Activated CD8-positive, alpha-beta memory T cell treated with anti-CD3 and anti-CD28 coated beads, Interleukin-2, amount 10 ng/mL, durations not matched to agents 7 days and 5 days (primary cell): Measurements from ENCODE around the gene LIF. TPM values are rescaled to one million over a fixed set of nuclear protein-coding genes. Genes with fewer than 3 reads are reported as not detected.
"Not testable (repeated sequence)": the region's sequence is repeated elsewhere in the genome, so short reads cannot be mapped to it uniquely, and the experiment has no call there.

Source experiments
- ATAC-seq: fragments of 150-1000 bp; cut with Tn5 transposase; one replicate; pipeline ENCODE4 v1.10.0; 2021; ENCODE audit warnings: moderate library complexity
- CTCF ChIA-PET: fragments of 350-600 bp; sonication (Branson Sonifier 250); formaldehyde crosslinking; loops from one replicate; lab custom pipeline; 2021; ENCODE audit warnings: antibody characterized with exemption; lab: Charles Lee
- DNase-seq: peaks from one replicate; pipeline ENCODE4 v3.0.0-alpha.2; 2020
- H3K27ac Mint-ChIP-seq: one replicate; pipeline ENCODE4 v1.8.0; 2021; ENCODE audit warnings: mild to moderate bottlenecking, mixed read lengths
- H3K27me3 Mint-ChIP-seq: one replicate; pipeline ENCODE4 v1.8.0; 2021; ENCODE audit warnings: mixed read lengths
- H3K36me3 Mint-ChIP-seq: one replicate; pipeline ENCODE4 v1.8.0; 2021; ENCODE audit warnings: mild to moderate bottlenecking, mixed read lengths
- H3K4me1 Mint-ChIP-seq: one replicate; pipeline ENCODE4 v1.8.0; 2021; ENCODE audit warnings: mixed read lengths
- H3K4me3 Mint-ChIP-seq: one replicate; pipeline ENCODE4 v1.8.0; 2021; ENCODE audit warnings: mild to moderate bottlenecking, moderate library complexity, mixed read lengths
- H3K9me3 Mint-ChIP-seq: one replicate; pipeline ENCODE4 v1.8.0; 2022; ENCODE audit warnings: low read depth, mixed read lengths
- total RNA-seq, 2 experiments: library from RNA; stranded (reverse); gene quantifications; one replicate each; pipeline ENCODE4 v1.2.3, GENCODE V29; 2021

LIF gene
- total RNA-seq, 2 experiments from 2014 or later: 107 to 304 TPM

- peaks cover 66% of the 10 kb centered on the region for H3K4me1 Mint-ChIP-seq
- no peak for ATAC-seq
- peaks cover 47% of the 10 kb centered on the region for H3K36me3 Mint-ChIP-seq
- CTCF ChIA-PET: interaction anchor here (2.1 to 3.1 kb wide), 3 partner anchors 20 to 136 kb away, joined by 5 to 23 read pairs (median 7); no protein-coding TSS in a partner anchor
- peak overlapping the region; percentile 95 for H3K27ac Mint-ChIP-seq
- H3K4me3 Mint-ChIP-seq: peak overlapping the region; percentile 92
- no peak for DNase-seq
- no peaks in the 10 kb centered on the region for H3K9me3 Mint-ChIP-seq
- peaks cover 3% of the 10 kb centered on the region for H3K27me3 Mint-ChIP-seq
These were observed 2.5 kb downstream of the LIF start for GRCh38 chr22:30244066-30244465.

- peaks cover 47% of the 10 kb centered on the region for H3K36me3 Mint-ChIP-seq
- DNase-seq (no peak), ATAC-seq (no peak)
- H3K4me3 Mint-ChIP-seq: peak overlapping the region; percentile 92
- CTCF ChIA-PET: interaction anchor here (2.1 to 3.1 kb wide), 3 partner anchors 20 to 136 kb away, joined by 5 to 23 read pairs (median 7); no protein-coding TSS in a partner anchor
- H3K27ac Mint-ChIP-seq: peak overlapping the region; percentile 95
- H3K9me3 Mint-ChIP-seq: no peaks in the 10 kb centered on the region
- H3K4me1 Mint-ChIP-seq: peaks cover 66% of the 10 kb centered on the region
- peaks cover 3% of the 10 kb centered on the region for H3K27me3 Mint-ChIP-seq
These were observed 2.9 kb downstream of the LIF start for GRCh38 chr22:30243661-30244060.

- CTCF ChIA-PET: interaction anchor here (1.0 kb wide), 1 partner anchor 14 kb away, joined by 3 read pairs; no protein-coding TSS in a partner anchor
- Mint-ChIP-seq H3K36me3 (peaks cover 47% of the 10 kb centered on the region), H3K27ac (peak overlapping the region; percentile 71), H3K4me3 (peak overlapping the region; percentile 33), H3K27me3 (no peaks in the 10 kb centered on the region), H3K4me1 (peaks cover 53% of the 10 kb centered on the region), H3K9me3 (no peaks in the 10 kb centered on the region)
- DNase-seq (no peak), ATAC-seq (no peak)
These were observed 4.8 kb downstream of the LIF start for GRCh38 chr22:30241576-30242371.

GRCh38 chr22:30240541-30241417 lies 5.8 kb downstream of the LIF start:
- H3K4me1 Mint-ChIP-seq: peaks cover 54% of the 10 kb centered on the region
- DNase-seq (no peak), ATAC-seq (no peak)
- H3K27ac Mint-ChIP-seq: peak overlapping the region; percentile 73
- no peak overlapping the region for H3K4me3 Mint-ChIP-seq
- peaks cover 44% of the 10 kb centered on the region for H3K36me3 Mint-ChIP-seq
- no peaks in the 10 kb centered on the region for H3K27me3 Mint-ChIP-seq
- H3K9me3 Mint-ChIP-seq: no peaks in the 10 kb centered on the region
- CTCF ChIA-PET: no interaction called here

GRCh38 chr22:30239488-30240405 lies 6.8 kb downstream of the LIF start:
- Mint-ChIP-seq H3K27me3 (no peaks in the 10 kb centered on the region), H3K27ac (peak overlapping the region; percentile 53), H3K36me3 (peaks cover 36% of the 10 kb centered on the region), H3K9me3 (no peaks in the 10 kb centered on the region), H3K4me3 (no peak overlapping the region), H3K4me1 (peaks cover 46% of the 10 kb centered on the region)
- ATAC-seq (no peak), DNase-seq (no peak)
- CTCF ChIA-PET: interaction anchor here (1.8 kb wide), 1 partner anchor 23 kb away, joined by 6 read pairs; no protein-coding TSS in a partner anchor

GRCh38 chr22:30238661-30239487 lies 7.7 kb downstream of the LIF start:
- Mint-ChIP-seq H3K4me3 (no peak overlapping the region), H3K36me3 (peaks cover 28% of the 10 kb centered on the region), H3K4me1 (peaks cover 40% of the 10 kb centered on the region), H3K27me3 (no peaks in the 10 kb centered on the region), H3K27ac (peak overlapping the region; percentile 67), H3K9me3 (no peaks in the 10 kb centered on the region)
- CTCF ChIA-PET: interaction anchor here (1.7 to 1.8 kb wide), 2 partner anchors 17 to 24 kb away, joined by 4 to 6 read pairs; no protein-coding TSS in a partner anchor
- no peak for ATAC-seq
- no peak for DNase-seq

- Mint-ChIP-seq H3K9me3 (no peaks in the 10 kb centered on the region), H3K27me3 (no peaks in the 10 kb centered on the region), H3K4me1 (peaks cover 34% of the 10 kb centered on the region), H3K36me3 (peaks cover 20% of the 10 kb centered on the region), H3K27ac (no peak overlapping the region), H3K4me3 (no peak overlapping the region)
- DNase-seq (no peak), ATAC-seq (no peak)
- CTCF ChIA-PET: interaction anchor here (1.7 to 1.8 kb wide), 2 partner anchors 18 to 25 kb away, joined by 4 to 6 read pairs; no protein-coding TSS in a partner anchor
These were observed 8.4 kb downstream of the LIF start for GRCh38 chr22:30238136-30238535.

- DNase-seq: no peak
- H3K27ac Mint-ChIP-seq: no peak overlapping the region
These were observed 9.7 kb downstream of the LIF start for GRCh38 chr22:30236875-30237274.

GRCh38 chr22:30235687-30236170 lies 10.8 kb downstream of the LIF start:
- Mint-ChIP-seq H3K27me3 (no peaks in the 10 kb centered on the region), H3K9me3 (no peaks in the 10 kb centered on the region), H3K36me3 (peaks cover 4% of the 10 kb centered on the region), H3K27ac (no peak overlapping the region), H3K4me1 (peaks cover 18% of the 10 kb centered on the region), H3K4me3 (no peak overlapping the region)
- CTCF ChIA-PET: no interaction called here
- DNase-seq (no peak), ATAC-seq (no peak)

More at GRCh38 chr22:30236875-30237274, 9.7 kb downstream of the LIF start:
- Mint-ChIP-seq H3K36me3 (peaks cover 11% of the 10 kb centered on the region), H3K4me1 (peaks cover 24% of the 10 kb centered on the region), H3K9me3 (no peaks in the 10 kb centered on the region), H3K27me3 (no peaks in the 10 kb centered on the region), H3K4me3 (no peak overlapping the region)
- no peak for ATAC-seq
- CTCF ChIA-PET: interaction anchor here (1.0 kb wide), 1 partner anchor 10 kb away, joined by 4 read pairs; no protein-coding TSS in a partner anchor

GRCh38 chr22:30234786-30235470 lies 11.6 kb downstream of the LIF start:
- H3K27me3 Mint-ChIP-seq: no peaks in the 10 kb centered on the region
- ATAC-seq: no peak
- no peak overlapping the region for H3K27ac Mint-ChIP-seq
- H3K36me3 Mint-ChIP-seq: no peaks in the 10 kb centered on the region
- H3K4me1 Mint-ChIP-seq: peaks cover 17% of the 10 kb centered on the region
- H3K9me3 Mint-ChIP-seq: no peaks in the 10 kb centered on the region
- H3K4me3 Mint-ChIP-seq: no peak overlapping the region
- CTCF ChIA-PET: interaction anchor here (1.3 kb wide), 2 partner anchors 27 to 28 kb away, joined by 3 read pairs; no protein-coding TSS in a partner anchor
- no peak for DNase-seq

GRCh38 chr22:30234325-30234724 lies 12.2 kb downstream of the LIF start:
- not testable (repeated sequence) for H3K27me3 Mint-ChIP-seq, DNase-seq, H3K4me3 Mint-ChIP-seq, ATAC-seq, H3K9me3 Mint-ChIP-seq, H3K36me3 Mint-ChIP-seq, H3K27ac Mint-ChIP-seq
- CTCF ChIA-PET: interaction anchor here (1.3 kb wide), 2 partner anchors 26 to 29 kb away, joined by 3 read pairs; no protein-coding TSS in a partner anchor
- peaks cover 14% of the 10 kb centered on the region for H3K4me1 Mint-ChIP-seq
